ENCODE results near the gene KRT71.

KRT71 gene

GRCh38 chr12:52517888-52518287 is 35.1 kb downstream of the KRT71 start:
- H2AFZ ChIP-seq (ENCODE audit: insufficient read depth, low read length, poor library complexity): no peak overlapping the region
- H3K36me3 ChIP-seq (ENCODE audit: control insufficient read depth in 1 of 2, insufficient read depth in 2 of 2, low read length in 2 of 2): no peaks in the 10 kb centered on the region
- H2AK5ac ChIP-seq (ENCODE audit: low read length): no peak overlapping the region
- no peak overlapping the region for H2BK5ac ChIP-seq (ENCODE audit: low read depth, low read length, poor library complexity)
- no peak overlapping the region for H3K4ac ChIP-seq (ENCODE audit: low read depth, low read length)
- no peak overlapping the region for H4K91ac ChIP-seq (ENCODE audit: low read depth, low read length)
- H4K8ac ChIP-seq (ENCODE audit: low read depth, low read length): no peak overlapping the region
- no peaks in the 10 kb centered on the region for H3K79me2 ChIP-seq (ENCODE audit: control insufficient read depth, insufficient read depth, low read length, poor library complexity)
- no peak overlapping the region for H3K9ac ChIP-seq (ENCODE audit: low read length)
- H3K4me2 ChIP-seq (ENCODE audit: low read length): no peak overlapping the region
- H4K12ac ChIP-seq (ENCODE audit: low read depth, low read length): no peak overlapping the region
- no peaks in the 10 kb centered on the region for H3K79me1 ChIP-seq (ENCODE audit: low read length)
- no peak overlapping the region for H3K23ac ChIP-seq (ENCODE audit: low read length)
- peaks cover 2% of the 10 kb centered on the region for H3K9me3 ChIP-seq (ENCODE audit: insufficient read depth, low read depth, low read length)
- H3K4me1 ChIP-seq (ENCODE audit: control insufficient read depth in 1 of 2, insufficient read depth in 2 of 2, low read length in 2 of 2): peaks cover 19 to 20% of the 10 kb centered on the region in 2 experiments
- no peak for DNase-seq
- no peak overlapping the region for H2BK12ac ChIP-seq (ENCODE audit: low read length)
- no peak overlapping the region for H3K18ac ChIP-seq (ENCODE audit: low read length)
- no peak overlapping the region for H3K4me3 ChIP-seq (ENCODE audit: low read depth, low read length)
- no peak overlapping the region for H3K27ac ChIP-seq (ENCODE audit: low read depth, low read length)
- no peaks in the 10 kb centered on the region for H3K27me3 ChIP-seq (ENCODE audit: insufficient read depth, low read length)
- H2BK120ac ChIP-seq (ENCODE audit: insufficient read depth, low read length, poor library complexity): no peak overlapping the region
- no CpG with 5 or more reads among the region's 5 CpGs for WGBS (ENCODE audit: extremely low coverage, insufficient coverage, insufficient read length)
- no peak overlapping the region for H3K14ac ChIP-seq (ENCODE audit: low read length)

GRCh38 chr12:52517005-52517835 is 35.7 kb downstream of the KRT71 start:
- no peak overlapping the region for H2BK120ac ChIP-seq (ENCODE audit: insufficient read depth, low read length, poor library complexity)
- DNase-seq: peak in 1 of 2 donors; percentile 25
- H4K8ac ChIP-seq (ENCODE audit: low read depth, low read length): no peak overlapping the region
- no peak overlapping the region for H4K12ac ChIP-seq (ENCODE audit: low read depth, low read length)
- H3K4me3 ChIP-seq (ENCODE audit: low read depth, low read length): no peak overlapping the region
- no peaks in the 10 kb centered on the region for H3K79me2 ChIP-seq (ENCODE audit: control insufficient read depth, insufficient read depth, low read length, poor library complexity)
- H2BK12ac ChIP-seq (ENCODE audit: low read length): no peak overlapping the region
- H3K4me2 ChIP-seq (ENCODE audit: low read length): no peak overlapping the region
- H3K4ac ChIP-seq (ENCODE audit: low read depth, low read length): no peak overlapping the region
- WGBS (ENCODE audit: extremely low coverage, insufficient coverage, insufficient read length): no CpG with 5 or more reads among the region's 14 CpGs
- H2BK5ac ChIP-seq (ENCODE audit: low read depth, low read length, poor library complexity): no peak overlapping the region
- no peak overlapping the region for H3K14ac ChIP-seq (ENCODE audit: low read length)
- no peak overlapping the region for H3K27ac ChIP-seq (ENCODE audit: low read depth, low read length)
- H3K27me3 ChIP-seq (ENCODE audit: insufficient read depth, low read length): no peaks in the 10 kb centered on the region
- no peaks in the 10 kb centered on the region for H3K36me3 ChIP-seq (ENCODE audit: control insufficient read depth in 1 of 2, insufficient read depth in 2 of 2, low read length in 2 of 2)
- no peak overlapping the region for H3K23ac ChIP-seq (ENCODE audit: low read length)
- H3K9me3 ChIP-seq (ENCODE audit: insufficient read depth, low read depth, low read length): peaks cover 2% of the 10 kb centered on the region
- H3K4me1 ChIP-seq (ENCODE audit: control insufficient read depth in 1 of 2, insufficient read depth in 2 of 2, low read length in 2 of 2): peaks cover 12 to 14% of the 10 kb centered on the region in 2 experiments
- no peak overlapping the region for H2AFZ ChIP-seq (ENCODE audit: insufficient read depth, low read length, poor library complexity)
- no peak overlapping the region for H4K91ac ChIP-seq (ENCODE audit: low read depth, low read length)
- no peak overlapping the region for H2AK5ac ChIP-seq (ENCODE audit: low read length)
- H3K18ac ChIP-seq (ENCODE audit: low read length): no peak overlapping the region
- H3K9ac ChIP-seq (ENCODE audit: low read length): no peak overlapping the region
- H3K79me1 ChIP-seq (ENCODE audit: low read length): no peaks in the 10 kb centered on the region

- Histone ChIP-seq H3K14ac (ENCODE audit: low read length) (no peak overlapping the region), H4K12ac (ENCODE audit: low read depth, low read length) (no peak overlapping the region), H3K18ac (ENCODE audit: low read length) (no peak overlapping the region), H3K4me2 (ENCODE audit: low read length) (no peak overlapping the region), H3K4me3 (ENCODE audit: low read depth, low read length) (no peak overlapping the region), H2AK5ac (ENCODE audit: low read length) (no peak overlapping the region), H2BK12ac (ENCODE audit: low read length) (no peak overlapping the region), H3K23ac (ENCODE audit: low read length) (no peak overlapping the region), H3K27me3 (ENCODE audit: insufficient read depth, low read length) (no peaks in the 10 kb centered on the region), H3K4me1 (ENCODE audit: control insufficient read depth in 1 of 2, insufficient read depth in 2 of 2, low read length in 2 of 2) (peaks cover 2 to 3% of the 10 kb centered on the region in 2 experiments), H3K27ac (ENCODE audit: low read depth, low read length) (no peak overlapping the region), H3K79me1 (ENCODE audit: low read length) (no peaks in the 10 kb centered on the region), H4K8ac (ENCODE audit: low read depth, low read length) (no peak overlapping the region), H3K4ac (ENCODE audit: low read depth, low read length) (no peak overlapping the region), H2AFZ (ENCODE audit: insufficient read depth, low read length, poor library complexity) (no peak overlapping the region), H4K91ac (ENCODE audit: low read depth, low read length) (no peak overlapping the region), H3K79me2 (ENCODE audit: control insufficient read depth, insufficient read depth, low read length, poor library complexity) (no peaks in the 10 kb centered on the region), H2BK120ac (ENCODE audit: insufficient read depth, low read length, poor library complexity) (no peak overlapping the region), H3K9me3 (ENCODE audit: insufficient read depth, low read depth, low read length) (peaks cover 2% of the 10 kb centered on the region), H3K9ac (ENCODE audit: low read length) (no peak overlapping the region), H2BK5ac (ENCODE audit: low read depth, low read length, poor library complexity) (no peak overlapping the region), H3K36me3 (ENCODE audit: control insufficient read depth in 1 of 2, insufficient read depth in 2 of 2, low read length in 2 of 2) (no peaks in the 10 kb centered on the region)
- DNase-seq: peak; percentile 41 to 62
- WGBS (ENCODE audit: extremely low coverage, insufficient coverage, insufficient read length): no CpG with 5 or more reads among the region's 15 CpGs
Measured at GRCh38 chr12:52515927-52516831, 36.8 kb downstream of the KRT71 start.

GRCh38 chr12:52515319-52515646 is 37.7 kb downstream of the KRT71 start:
- no peak overlapping the region for H2BK12ac ChIP-seq (ENCODE audit: low read length)
- no peak overlapping the region for H3K4ac ChIP-seq (ENCODE audit: low read depth, low read length)
- H3K14ac ChIP-seq (ENCODE audit: low read length): no peak overlapping the region
- H2AK5ac ChIP-seq (ENCODE audit: low read length): no peak overlapping the region
- H3K18ac ChIP-seq (ENCODE audit: low read length): no peak overlapping the region
- no peak overlapping the region for H4K8ac ChIP-seq (ENCODE audit: low read depth, low read length)
- no CpG with 5 or more reads among the region's 1 CpG for WGBS (ENCODE audit: extremely low coverage, insufficient coverage, insufficient read length)
- no peaks in the 10 kb centered on the region for H3K4me1 ChIP-seq (ENCODE audit: control insufficient read depth in 1 of 2, insufficient read depth in 2 of 2, low read length in 2 of 2)
- no peaks in the 10 kb centered on the region for H3K36me3 ChIP-seq (ENCODE audit: control insufficient read depth in 1 of 2, insufficient read depth in 2 of 2, low read length in 2 of 2)
- H3K4me3 ChIP-seq (ENCODE audit: low read depth, low read length): no peak overlapping the region
- no peak overlapping the region for H2BK120ac ChIP-seq (ENCODE audit: insufficient read depth, low read length, poor library complexity)
- no peaks in the 10 kb centered on the region for H3K79me1 ChIP-seq (ENCODE audit: low read length)
- H3K27me3 ChIP-seq (ENCODE audit: insufficient read depth, low read length): no peaks in the 10 kb centered on the region
- no peak overlapping the region for H4K91ac ChIP-seq (ENCODE audit: low read depth, low read length)
- no peaks in the 10 kb centered on the region for H3K79me2 ChIP-seq (ENCODE audit: control insufficient read depth, insufficient read depth, low read length, poor library complexity)
- peaks cover 2% of the 10 kb centered on the region for H3K9me3 ChIP-seq (ENCODE audit: insufficient read depth, low read depth, low read length)
- H3K27ac ChIP-seq (ENCODE audit: low read depth, low read length): no peak overlapping the region
- H3K4me2 ChIP-seq (ENCODE audit: low read length): no peak overlapping the region
- H3K9ac ChIP-seq (ENCODE audit: low read length): no peak overlapping the region
- H2BK5ac ChIP-seq (ENCODE audit: low read depth, low read length, poor library complexity): no peak overlapping the region
- no peak overlapping the region for H2AFZ ChIP-seq (ENCODE audit: insufficient read depth, low read length, poor library complexity)
- DNase-seq: no peak
- H3K23ac ChIP-seq (ENCODE audit: low read length): no peak overlapping the region
- H4K12ac ChIP-seq (ENCODE audit: low read depth, low read length): no peak overlapping the region

All from trophoblast cell (in vitro differentiated cells and primary cell).